SK-N-SH (cell line): ENCODE measurements around the gene MEIS1. TPM values are rescaled to one million over a fixed set of nuclear protein-coding genes. Genes with fewer than 3 reads are reported as not detected.

Experiments used
- CTCF ChIA-PET: fragments of 300-600, 350-600 bp; formaldehyde crosslinking; extraction: SDS; loops from one replicate; lab custom pipeline; 2021; lab: Yijun Ruan, JAX
- POLR2A ChIA-PET: fragments of 350-600 bp; sonication (Branson Sonifier 250); formaldehyde crosslinking; extraction: SDS; loops from one replicate; lab custom pipeline; 2020; ENCODE audit warnings: antibody characterized with exemption, inconsistent platforms; lab: Yijun Ruan, JAX
- DNase-seq: peaks from one replicate; pipeline ENCODE4 v3.0.0; 2012
- H2AFZ ChIP-seq: fragments of 200-600 bp; sonication (generic); 2 replicates; pipeline ENCODE4 v1.8.1; 2016; ENCODE audit warnings: antibody characterized with exemption, mild to moderate bottlenecking, low read depth
- H3F3A ChIP-seq: fragments of 200-600 bp; sonication (generic); replicated peaks from 2 replicates; pipeline ENCODE3; 2016; ENCODE audit warnings: antibody characterized with exemption, mild to moderate bottlenecking; ENCODE audit not compliant: insufficient read depth
- H3K27ac ChIP-seq, 2 experiments: fragments of 200-500 bp in 1 of 2; fragments of 200-600 bp in 1 of 2; sonication (Bioruptor generic) in 1 of 2; sonication (generic), shearing (Covaris generic) in 1 of 2; 2 replicates each; pipeline versions ENCODE4 v1.5.1 to v1.6.1; 2014 to 2016; ENCODE audit warnings: low read depth in 2 of 2, inconsistent platforms in 1 of 2, low read length in 1 of 2, mild to moderate bottlenecking in 1 of 2, mixed read lengths in 1 of 2
- H3K27me3 ChIP-seq: fragments of 200-600 bp; sonication (generic), shearing (Covaris generic); 2 replicates; pipeline ENCODE4 v1.6.1; 2016; ENCODE audit warnings: mixed run types; ENCODE audit not compliant: insufficient read depth
- H3K36me3 ChIP-seq, 2 experiments: fragments of 200-500 bp in 1 of 2; fragments of 200-600 bp in 1 of 2; sonication (Bioruptor generic) in 1 of 2; sonication (generic) in 1 of 2; replicated peaks in 1 of 2; 2 replicates each; pipeline versions ENCODE3 to v1.5.1; 2014 to 2016; ENCODE audit warnings: low read length in 1 of 2, mild to moderate bottlenecking in 1 of 2; ENCODE audit not compliant: insufficient read depth in 2 of 2, control insufficient read depth in 1 of 2
- H3K4me1 ChIP-seq, 2 experiments: fragments of 200-500 bp in 1 of 2; fragments of 200-600 bp in 1 of 2; sonication (Bioruptor generic) in 1 of 2; sonication (generic), shearing (Covaris generic) in 1 of 2; 2 replicates each; pipeline versions ENCODE4 v1.5.1 to v1.6.1; 2014 to 2016; ENCODE audit warnings: low read depth in 1 of 2, low read length in 1 of 2, mixed run types in 1 of 2; ENCODE audit not compliant: insufficient read depth in 2 of 2, control insufficient read depth in 1 of 2
- H3K4me2 ChIP-seq: fragments of 200-600 bp; sonication (generic), shearing (Covaris generic); 2 replicates; pipeline ENCODE4 v1.6.1; 2017; ENCODE audit warnings: mixed run types
- H3K4me3 ChIP-seq, 2 experiments: fragments of 200-500 bp in 1 of 2; fragments of 200-600 bp in 1 of 2; sonication (Bioruptor generic) in 1 of 2; sonication (generic), shearing (Covaris generic) in 1 of 2; 2 replicates each; pipeline versions ENCODE4 v1.5.1 to v1.8.1; 2014 to 2016; ENCODE audit warnings: low read depth in 2 of 2, inconsistent platforms in 1 of 2, low read length in 1 of 2, mild to moderate bottlenecking in 1 of 2, mixed read lengths in 1 of 2, moderate library complexity in 1 of 2
- H3K79me2 ChIP-seq: fragments of 200-600 bp; sonication (generic); 2 replicates; pipeline ENCODE4 v1.8.1; 2017; ENCODE audit warnings: mild to moderate bottlenecking; ENCODE audit not compliant: insufficient read depth
- H3K9ac ChIP-seq: fragments of 200-600 bp; sonication (generic); 2 replicates; pipeline ENCODE4 v1.6.1; 2017; ENCODE audit warnings: mixed run types
- H3K9me2 ChIP-seq: fragments of 200-600 bp; sonication (generic); 2 replicates; pipeline ENCODE4 v1.6.1; 2017; ENCODE audit warnings: mixed run types
- H3K9me3 ChIP-seq: fragments of 200-600 bp; sonication (generic); 2 replicates; pipeline ENCODE4 v1.6.1; 2017; ENCODE audit warnings: mixed run types, mild to moderate bottlenecking, moderate library complexity
- H4K20me1 ChIP-seq: fragments of 200-600 bp; sonication (generic); 2 replicates; pipeline ENCODE4 v1.6.1; 2017; ENCODE audit warnings: mild to moderate bottlenecking, mixed run types; ENCODE audit not compliant: insufficient read depth
- EZH2phosphoT487 ChIP-seq: fragments of 200-600 bp; sonication (generic); IDR thresholded peaks from 2 replicates; pipeline ENCODE4 v1.6.1; 2017; ENCODE audit warnings: low read depth, mixed run types, mild to moderate bottlenecking, antibody characterized with exemption, moderate library complexity, borderline replicate concordance
- FOXJ3 ChIP-seq: sonication (generic); formaldehyde crosslinking; IDR thresholded peaks from 2 replicates; pipeline ENCODE4 v1.5.1; 2020; ENCODE audit warnings: mild to moderate bottlenecking, missing genetic modification reagents
- FOXM1 ChIP-seq: IDR thresholded peaks from 2 replicates; pipeline ENCODE4 v1.4.0; 2012; ENCODE audit warnings: low read depth, mild to moderate bottlenecking
- GABPA ChIP-seq: IDR thresholded peaks from 2 replicates; pipeline ENCODE4 v1.4.0; 2012; ENCODE audit warnings: low read depth, mild to moderate bottlenecking
- GATA2 ChIP-seq: sonication (generic); formaldehyde crosslinking; IDR thresholded peaks from 2 replicates; pipeline ENCODE4 v1.5.0; 2020; ENCODE audit warnings: mild to moderate bottlenecking, missing genetic modification reagents
- MXI1 ChIP-seq: IDR thresholded peaks from 2 replicates; pipeline ENCODE4 v1.6.1; 2012; ENCODE audit warnings: mild to moderate bottlenecking, low read depth, low read length, improper control_type of control experiment
- RCOR1 ChIP-seq: fragments of 150-350 bp; IDR thresholded peaks from 2 replicates; pipeline ENCODE4 v1.6.1; 2017; ENCODE audit warnings: antibody characterized with exemption, low read length
- SIN3A ChIP-seq: IDR thresholded peaks from 2 replicates; pipeline ENCODE4 v1.6.1; 2012; ENCODE audit warnings: low read depth, mild to moderate bottlenecking, low read length, moderate library complexity, borderline replicate concordance
- YY1 ChIP-seq: IDR thresholded peaks from 2 replicates; pipeline ENCODE4 v1.4.0; 2012; ENCODE audit warnings: low read depth, mild to moderate bottlenecking
- WGBS: methylation state at CpG from one replicate; pipeline ENCODE4 v1.1.6; 2017; ENCODE audit warnings: low lambda C conversion rate; 5-methylcytosine and 5-hydroxymethylcytosine counted together
- polyA plus RNA-seq, 3 experiments: library from polyadenylated mRNA; depleted of rRNA; stranded (reverse); fragments of >200 nt; gene quantifications; 2 replicates each; pipeline ENCODE4 v1.2.3, GENCODE V29; 2012
- TF ChIP-seq, protein P1 (sequence below): fragments of 150-350 bp; IDR thresholded peaks from 2 replicates; pipeline ENCODE4 v1.6.1; 2016; ENCODE audit warnings: mild to moderate bottlenecking, low read depth, low read length
- TF ChIP-seq, protein P2 (sequence below): fragments of 200-600 bp; sonication (generic); IDR thresholded peaks from 2 replicates; pipeline ENCODE4 v1.6.1; 2017; ENCODE audit warnings: antibody characterized with exemption, mild to moderate bottlenecking, moderate library complexity
- TF ChIP-seq, protein P3 (sequence below): IDR thresholded peaks from 2 replicates; pipeline ENCODE4 v1.4.0; 2012; ENCODE audit warnings: low read depth
- TF ChIP-seq, protein P4 (sequence below): IDR thresholded peaks from 2 replicates; pipeline ENCODE4 v1.6.1; 2012; ENCODE audit warnings: mild to moderate bottlenecking, low read depth, low read length, moderate library complexity

MEIS1 gene
- polyA plus RNA-seq, 1 of the 3 experiments (the other 2 are of a cell fraction): 16.9 TPM

DNA sequence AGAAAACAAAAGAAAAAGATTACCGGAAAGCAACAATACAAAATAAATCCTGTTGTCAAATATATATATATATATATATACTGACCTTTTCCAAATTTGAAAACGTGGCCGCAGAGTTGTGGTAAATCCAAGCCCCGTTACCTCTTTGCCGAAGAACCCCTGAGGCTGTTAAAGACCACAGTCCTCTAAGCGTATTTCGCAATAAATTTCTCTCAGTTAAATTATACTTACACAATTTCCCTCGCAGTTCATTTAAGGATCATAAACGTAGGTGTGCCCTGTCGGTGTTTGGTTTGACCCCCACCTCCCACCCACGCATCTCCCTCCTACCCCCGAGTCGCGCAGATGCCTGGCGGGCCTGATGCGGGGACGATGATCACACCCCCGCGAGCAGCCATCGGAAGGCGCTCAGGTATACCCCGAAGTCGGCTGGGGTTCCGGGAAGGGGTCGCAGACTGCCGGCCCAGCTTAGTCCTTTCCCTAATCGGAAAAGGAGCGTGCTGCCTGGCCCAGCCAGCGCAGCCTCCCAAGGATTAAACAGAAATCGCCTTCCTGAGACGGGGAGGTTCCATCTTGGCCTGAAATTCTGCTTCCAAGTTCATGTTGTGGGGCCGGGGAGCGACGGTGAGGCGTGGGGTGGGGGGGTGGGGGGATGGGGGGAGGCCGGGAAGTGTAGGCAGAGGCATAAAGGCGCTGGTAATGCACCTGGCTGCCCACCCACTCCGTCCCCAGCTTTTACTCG is 2.9 kb upstream of the MEIS1 start:
- no peaks in the 10 kb centered on the region for H3K27me3 ChIP-seq
- ChIA-PET CTCF (interaction anchor here (0.6 to 3.4 kb wide), 10 partner anchors 8 to 1600 kb away, joined by 3 to 41 read pairs (median 5); no protein-coding TSS in a partner anchor), POLR2A (interaction anchor here (1.4 to 1.7 kb wide), 2 partner anchors 268 to 360 kb away, joined by 3 to 4 read pairs; no protein-coding TSS in a partner anchor)
- H3K4me2 ChIP-seq: no peak overlapping the region
- no peak overlapping the region for H3K9ac ChIP-seq
- peaks cover 19% of the 10 kb centered on the region for H3F3A ChIP-seq
- H3K36me3 ChIP-seq: no peaks in the 10 kb centered on the region
- TF ChIP-seq FOXJ3 (CRISPR knock-in tag) (no peak), EZH2phosphoT487 (no peak), GABPA (no peak)
- TF ChIP-seq, protein P1, sequence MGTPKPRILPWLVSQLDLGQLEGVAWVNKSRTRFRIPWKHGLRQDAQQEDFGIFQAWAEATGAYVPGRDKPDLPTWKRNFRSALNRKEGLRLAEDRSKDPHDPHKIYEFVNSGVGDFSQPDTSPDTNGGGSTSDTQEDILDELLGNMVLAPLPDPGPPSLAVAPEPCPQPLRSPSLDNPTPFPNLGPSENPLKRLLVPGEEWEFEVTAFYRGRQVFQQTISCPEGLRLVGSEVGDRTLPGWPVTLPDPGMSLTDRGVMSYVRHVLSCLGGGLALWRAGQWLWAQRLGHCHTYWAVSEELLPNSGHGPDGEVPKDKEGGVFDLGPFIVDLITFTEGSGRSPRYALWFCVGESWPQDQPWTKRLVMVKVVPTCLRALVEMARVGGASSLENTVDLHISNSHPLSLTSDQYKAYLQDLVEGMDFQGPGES: no peak
- TF ChIP-seq, protein P2, sequence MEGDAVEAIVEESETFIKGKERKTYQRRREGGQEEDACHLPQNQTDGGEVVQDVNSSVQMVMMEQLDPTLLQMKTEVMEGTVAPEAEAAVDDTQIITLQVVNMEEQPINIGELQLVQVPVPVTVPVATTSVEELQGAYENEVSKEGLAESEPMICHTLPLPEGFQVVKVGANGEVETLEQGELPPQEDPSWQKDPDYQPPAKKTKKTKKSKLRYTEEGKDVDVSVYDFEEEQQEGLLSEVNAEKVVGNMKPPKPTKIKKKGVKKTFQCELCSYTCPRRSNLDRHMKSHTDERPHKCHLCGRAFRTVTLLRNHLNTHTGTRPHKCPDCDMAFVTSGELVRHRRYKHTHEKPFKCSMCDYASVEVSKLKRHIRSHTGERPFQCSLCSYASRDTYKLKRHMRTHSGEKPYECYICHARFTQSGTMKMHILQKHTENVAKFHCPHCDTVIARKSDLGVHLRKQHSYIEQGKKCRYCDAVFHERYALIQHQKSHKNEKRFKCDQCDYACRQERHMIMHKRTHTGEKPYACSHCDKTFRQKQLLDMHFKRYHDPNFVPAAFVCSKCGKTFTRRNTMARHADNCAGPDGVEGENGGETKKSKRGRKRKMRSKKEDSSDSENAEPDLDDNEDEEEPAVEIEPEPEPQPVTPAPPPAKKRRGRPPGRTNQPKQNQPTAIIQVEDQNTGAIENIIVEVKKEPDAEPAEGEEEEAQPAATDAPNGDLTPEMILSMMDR: no peak
- H4K20me1 ChIP-seq: no peaks in the 10 kb centered on the region
- DNase-seq: no peak
- H3K9me2 ChIP-seq: no peaks in the 10 kb centered on the region
- H3K4me3 ChIP-seq: no peak overlapping the region
- H3K4me1 ChIP-seq: peaks cover 0 to 2% of the 10 kb centered on the region in 2 experiments; a peak in 2 of 4 replicates
- WGBS: 91% methylated on average over 34 of the region's 39 CpGs
- H3K79me2 ChIP-seq: peaks cover 18% of the 10 kb centered on the region
- no peaks in the 10 kb centered on the region for H3K9me3 ChIP-seq
- H2AFZ ChIP-seq: no peak overlapping the region
- no peak overlapping the region for H3K27ac ChIP-seq

DNA sequence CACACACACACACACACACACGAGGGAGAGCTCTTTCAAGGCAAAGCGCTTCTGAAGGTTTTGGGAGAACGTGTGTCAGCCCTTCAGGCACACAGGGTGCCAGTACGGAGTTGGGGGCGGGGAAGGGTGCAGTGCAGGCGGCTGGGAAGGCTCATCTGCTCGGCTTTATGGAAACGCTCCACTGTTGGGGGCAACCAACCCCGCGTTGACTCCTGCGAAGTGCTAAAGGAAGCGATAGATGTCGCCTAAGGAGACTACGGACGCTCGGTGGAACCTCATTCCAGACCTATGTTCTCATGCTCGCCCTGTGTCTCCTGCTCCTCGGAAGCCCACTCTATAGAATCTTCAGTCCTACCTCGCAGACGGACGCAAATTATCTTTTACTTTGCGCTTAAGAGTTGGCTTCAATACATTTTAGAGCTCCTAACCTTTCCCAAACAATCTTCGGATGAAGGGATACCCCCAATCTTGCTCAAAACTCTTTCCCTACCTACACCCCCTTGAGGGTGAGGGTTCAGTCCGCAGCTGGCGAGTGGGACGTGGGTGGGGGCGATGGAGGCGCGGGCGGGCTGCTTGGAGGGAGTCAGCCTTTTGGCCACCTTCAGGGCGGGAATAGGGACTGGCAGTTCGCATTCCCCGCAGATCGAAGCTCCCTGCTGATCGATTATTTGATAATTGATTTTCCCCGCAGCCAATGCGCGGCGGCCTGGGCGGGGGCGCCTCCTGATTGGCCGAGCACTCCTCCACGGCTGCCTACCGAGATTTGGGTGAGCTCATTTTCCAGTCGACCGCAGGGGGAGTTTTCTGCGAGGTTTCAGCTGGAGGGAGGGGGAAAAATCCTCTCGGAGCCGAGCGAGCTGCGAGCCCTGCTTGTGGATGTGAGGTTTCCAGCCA is 1.9 kb upstream of the MEIS1 start:
- CTCF ChIA-PET: interaction anchor here (0.7 to 3.4 kb wide), 20 partner anchors 17 to 1599 kb away, joined by 3 to 41 read pairs (median 4); no protein-coding TSS in a partner anchor
- H2AFZ ChIP-seq: peak overlapping the region; percentile 82; the same call in 1 of the 2 replicates
- DNase-seq: peak; percentile 94
- peaks cover 0 to 8% of the 10 kb centered on the region in 2 experiments; a peak in 2 of 4 replicates for H3K4me1 ChIP-seq
- H3F3A ChIP-seq: peaks cover 12% of the 10 kb centered on the region
- H3K79me2 ChIP-seq: peaks cover 28% of the 10 kb centered on the region
- H3K9me2 ChIP-seq: no peaks in the 10 kb centered on the region
- H3K9me3 ChIP-seq: no peaks in the 10 kb centered on the region
- peak overlapping the region; percentile 85 to 90 for H3K4me3 ChIP-seq
- H4K20me1 ChIP-seq: no peaks in the 10 kb centered on the region
- peak overlapping the region; percentile 94 for H3K4me2 ChIP-seq
- no peaks in the 10 kb centered on the region for H3K27me3 ChIP-seq
- peak overlapping the region; percentile 76 to 88 for H3K27ac ChIP-seq
- WGBS: under 1% methylated on average over 34 of the region's 51 CpGs
- POLR2A ChIA-PET: interaction anchor here (0.8 to 3.6 kb wide), 19 partner anchors 8 to 1598 kb away, joined by 3 to 27 read pairs (median 4); partner anchors contain the start of gene ETAA1
- peaks cover 0 to 2% of the 10 kb centered on the region in 2 experiments for H3K36me3 ChIP-seq
- H3K9ac ChIP-seq: peak overlapping the region; percentile 90
- TF ChIP-seq, protein P1: peak; percentile 43; the same call in 1 of the 2 replicates
- no peak for TF ChIP-seq FOXM1
- no peak for TF ChIP-seq RCOR1
- TF ChIP-seq, protein P3, sequence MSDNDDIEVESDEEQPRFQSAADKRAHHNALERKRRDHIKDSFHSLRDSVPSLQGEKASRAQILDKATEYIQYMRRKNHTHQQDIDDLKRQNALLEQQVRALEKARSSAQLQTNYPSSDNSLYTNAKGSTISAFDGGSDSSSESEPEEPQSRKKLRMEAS: peak; percentile 66
- TF ChIP-seq GATA2 (CRISPR knock-in tag): peak; percentile 48
- no peak for TF ChIP-seq SIN3A
- TF ChIP-seq, protein P4, sequence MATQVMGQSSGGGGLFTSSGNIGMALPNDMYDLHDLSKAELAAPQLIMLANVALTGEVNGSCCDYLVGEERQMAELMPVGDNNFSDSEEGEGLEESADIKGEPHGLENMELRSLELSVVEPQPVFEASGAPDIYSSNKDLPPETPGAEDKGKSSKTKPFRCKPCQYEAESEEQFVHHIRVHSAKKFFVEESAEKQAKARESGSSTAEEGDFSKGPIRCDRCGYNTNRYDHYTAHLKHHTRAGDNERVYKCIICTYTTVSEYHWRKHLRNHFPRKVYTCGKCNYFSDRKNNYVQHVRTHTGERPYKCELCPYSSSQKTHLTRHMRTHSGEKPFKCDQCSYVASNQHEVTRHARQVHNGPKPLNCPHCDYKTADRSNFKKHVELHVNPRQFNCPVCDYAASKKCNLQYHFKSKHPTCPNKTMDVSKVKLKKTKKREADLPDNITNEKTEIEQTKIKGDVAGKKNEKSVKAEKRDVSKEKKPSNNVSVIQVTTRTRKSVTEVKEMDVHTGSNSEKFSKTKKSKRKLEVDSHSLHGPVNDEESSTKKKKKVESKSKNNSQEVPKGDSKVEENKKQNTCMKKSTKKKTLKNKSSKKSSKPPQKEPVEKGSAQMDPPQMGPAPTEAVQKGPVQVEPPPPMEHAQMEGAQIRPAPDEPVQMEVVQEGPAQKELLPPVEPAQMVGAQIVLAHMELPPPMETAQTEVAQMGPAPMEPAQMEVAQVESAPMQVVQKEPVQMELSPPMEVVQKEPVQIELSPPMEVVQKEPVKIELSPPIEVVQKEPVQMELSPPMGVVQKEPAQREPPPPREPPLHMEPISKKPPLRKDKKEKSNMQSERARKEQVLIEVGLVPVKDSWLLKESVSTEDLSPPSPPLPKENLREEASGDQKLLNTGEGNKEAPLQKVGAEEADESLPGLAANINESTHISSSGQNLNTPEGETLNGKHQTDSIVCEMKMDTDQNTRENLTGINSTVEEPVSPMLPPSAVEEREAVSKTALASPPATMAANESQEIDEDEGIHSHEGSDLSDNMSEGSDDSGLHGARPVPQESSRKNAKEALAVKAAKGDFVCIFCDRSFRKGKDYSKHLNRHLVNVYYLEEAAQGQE: 0 out of 2 replicates have a peak, but pooled peaks have one; percentile 4
- no peak for TF ChIP-seq EZH2phosphoT487
- peak; percentile 75 for TF ChIP-seq MXI1
- 0 out of 2 replicates have a peak, but pooled peaks have one; percentile 21 for TF ChIP-seq YY1
- TF ChIP-seq FOXJ3 (CRISPR knock-in tag): no peak
